Activated CD4-positive, alpha-beta T cell treated with anti-CD3 and anti-CD28 coated beads, Interleukin-2, amount 10 ng/mL, durations not matched to agents 7 days and 5 days (primary cell): ENCODE results near the gene KLHDC10. TPM values are rescaled to one million over a fixed set of nuclear protein-coding genes. Genes with fewer than 3 reads are reported as not detected.
"Not testable (repeated sequence)": the region's sequence is repeated elsewhere in the genome, so short reads cannot be mapped to it uniquely, and the experiment has no call there.

ENCODE experiments used
- CTCF ChIA-PET: fragments of 350-600 bp; sonication (Branson Sonifier 250); formaldehyde crosslinking; loops from one replicate; lab custom pipeline; 2021; ENCODE audit warnings: antibody characterized with exemption; lab: Charles Lee
- POLR2A ChIA-PET: fragments of 350-600 bp; sonication (Branson Sonifier 250); formaldehyde crosslinking; loops from one replicate; lab custom pipeline; 2021; ENCODE audit warnings: antibody characterized with exemption; lab: Charles Lee
- DNase-seq: peaks from one replicate; pipeline ENCODE4 v3.0.0-alpha.2; 2020
- H3K27ac Mint-ChIP-seq: one replicate; pipeline ENCODE4 v1.8.0; 2021; ENCODE audit warnings: mild to moderate bottlenecking, moderate library complexity, mixed read lengths
- H3K27me3 Mint-ChIP-seq: one replicate; pipeline ENCODE4 v1.8.0; 2021; ENCODE audit warnings: mixed read lengths
- H3K36me3 Mint-ChIP-seq: one replicate; pipeline ENCODE4 v1.8.0; 2021; ENCODE audit warnings: low read depth, mixed read lengths
- H3K4me1 Mint-ChIP-seq: one replicate; pipeline ENCODE4 v1.8.0; 2021; ENCODE audit warnings: mixed read lengths
- H3K4me3 Mint-ChIP-seq: one replicate; pipeline ENCODE4 v1.8.0; 2021; ENCODE audit warnings: mild to moderate bottlenecking, moderate library complexity, mixed read lengths
- H3K9me3 Mint-ChIP-seq: one replicate; pipeline ENCODE4 v1.8.0; 2021; ENCODE audit warnings: mixed read lengths
- total RNA-seq, 2 experiments: library from RNA; stranded (reverse); gene quantifications; one replicate each; pipeline ENCODE4 v1.2.3, GENCODE V29; 2021

Gene KLHDC10
- total RNA-seq, 2 experiments from 2014 or later: 14.6 to 16.7 TPM

DNA sequence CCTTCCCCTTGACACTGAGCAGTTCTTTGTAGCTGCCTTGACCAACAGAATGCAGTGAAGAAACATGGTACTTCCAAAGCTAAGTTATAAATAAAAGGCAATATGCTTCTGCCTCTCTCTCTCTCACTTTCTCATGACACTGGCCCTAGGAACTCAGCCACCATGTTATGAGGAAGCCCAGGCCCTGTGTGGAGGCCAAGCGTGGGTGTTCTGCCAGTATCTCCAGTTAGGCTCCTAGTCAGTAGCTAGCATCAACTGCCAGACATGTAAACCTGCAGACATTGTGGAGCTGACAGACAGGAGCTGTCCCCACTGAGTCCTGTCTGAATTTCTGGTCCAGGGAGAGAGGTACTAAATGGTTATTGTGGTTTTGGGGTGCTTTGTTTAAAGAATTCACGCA is 89.7 kb downstream of the KLHDC10 start:
- Mint-ChIP-seq H3K4me1 (no peaks in the 10 kb centered on the region), H3K27me3 (no peaks in the 10 kb centered on the region), H3K27ac (no peak overlapping the region), H3K9me3 (peaks cover 2% of the 10 kb centered on the region), H3K36me3 (peaks cover 54% of the 10 kb centered on the region), H3K4me3 (no peak overlapping the region)
- CTCF ChIA-PET: interaction anchor here (1.0 to 1.1 kb wide), 2 partner anchors 17 to 22 kb away, joined by 3 to 4 read pairs; no protein-coding TSS in a partner anchor
- no peak for DNase-seq
- POLR2A ChIA-PET: no interaction called here

DNA sequence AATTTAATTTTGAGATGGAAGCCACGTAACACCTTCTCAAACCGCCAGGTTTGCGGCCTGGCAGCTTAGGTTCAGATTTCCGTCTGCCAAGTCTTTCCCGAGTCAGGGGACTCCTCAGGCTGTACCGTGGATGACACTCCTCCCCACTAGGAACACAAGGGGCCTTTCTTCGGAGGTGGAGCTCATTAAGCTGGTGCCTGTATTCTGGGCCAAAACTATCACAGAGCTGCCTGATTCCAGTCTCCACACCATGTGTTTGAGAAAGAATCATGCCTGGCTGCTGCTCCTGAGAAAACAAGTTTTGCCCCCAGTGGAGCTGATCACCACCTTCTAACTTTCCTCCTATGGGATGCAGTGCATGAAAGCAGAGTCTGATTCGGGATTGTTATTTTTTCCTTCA is 90.1 kb downstream of the KLHDC10 start:
- no peaks in the 10 kb centered on the region for H3K4me1 Mint-ChIP-seq
- no peaks in the 10 kb centered on the region for H3K27me3 Mint-ChIP-seq
- ChIA-PET POLR2A (no interaction called here), CTCF (interaction anchor here (1.0 to 1.1 kb wide), 3 partner anchors 18 to 37 kb away, joined by 3 to 4 read pairs (median 3); no protein-coding TSS in a partner anchor)
- H3K9me3 Mint-ChIP-seq: peaks cover 2% of the 10 kb centered on the region
- H3K4me3 Mint-ChIP-seq: no peak overlapping the region
- DNase-seq: no peak
- H3K27ac Mint-ChIP-seq: no peak overlapping the region
- H3K36me3 Mint-ChIP-seq: peaks cover 54% of the 10 kb centered on the region

DNA sequence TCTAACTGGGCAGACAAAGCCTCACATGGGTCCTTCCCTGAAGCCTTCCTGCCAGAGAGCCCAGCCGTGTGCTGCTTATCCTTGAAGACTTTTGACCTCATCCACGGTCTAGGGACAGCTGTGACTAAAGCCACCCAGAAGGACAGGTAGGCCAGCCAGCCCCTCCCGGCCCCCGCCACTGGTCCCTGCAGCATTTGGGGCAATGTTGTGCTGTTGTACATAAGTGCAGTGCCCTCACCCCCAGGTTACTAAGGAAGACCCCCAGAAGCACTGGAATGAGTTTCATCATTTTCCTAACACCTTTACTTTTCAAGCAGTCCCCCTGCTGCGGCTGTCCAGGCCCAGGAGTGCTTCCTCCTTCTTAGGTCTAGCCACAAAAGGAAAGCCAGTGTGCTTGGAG is 91.9 kb downstream of the KLHDC10 start:
- POLR2A ChIA-PET: no interaction called here
- Mint-ChIP-seq H3K36me3 (peaks cover 56% of the 10 kb centered on the region), H3K4me3 (no peak overlapping the region), H3K9me3 (no peaks in the 10 kb centered on the region), H3K27ac (no peak overlapping the region), H3K27me3 (no peaks in the 10 kb centered on the region), H3K4me1 (no peaks in the 10 kb centered on the region)
- DNase-seq: no peak
- CTCF ChIA-PET: no interaction called here

GRCh38 chr7:130174237-130174959 is 104.1 kb downstream of the KLHDC10 start:
- DNase-seq: no peak
- Mint-ChIP-seq H3K4me3 (no peak overlapping the region), H3K27ac (no peak overlapping the region), H3K27me3 (no peaks in the 10 kb centered on the region), H3K36me3 (peaks cover 39% of the 10 kb centered on the region), H3K4me1 (no peaks in the 10 kb centered on the region), H3K9me3 (no peaks in the 10 kb centered on the region)
- POLR2A ChIA-PET: no interaction called here
- CTCF ChIA-PET: no interaction called here

DNA sequence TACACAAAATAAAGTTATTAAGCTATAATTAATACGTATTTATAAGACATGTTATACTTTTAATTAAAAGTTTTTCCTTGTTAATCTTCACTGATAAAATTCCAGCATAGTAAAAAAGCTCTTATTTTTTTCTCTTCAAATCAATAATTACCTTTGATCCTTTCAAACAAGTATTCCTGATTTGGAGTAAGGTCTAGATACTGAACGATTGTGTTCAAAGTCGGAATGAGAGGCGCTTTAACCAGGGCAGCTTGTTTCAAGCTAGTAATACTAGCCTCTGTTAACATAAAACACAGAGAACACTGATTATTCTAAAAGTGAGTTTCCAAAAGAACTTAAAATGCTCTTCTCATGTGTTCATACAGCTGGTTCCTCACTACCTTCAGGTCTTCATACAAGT is 107.9 kb downstream of the KLHDC10 start:
- Mint-ChIP-seq H3K4me1 (peaks cover 9% of the 10 kb centered on the region), H3K9me3 (no peaks in the 10 kb centered on the region), H3K4me3 (no peak overlapping the region), H3K27me3 (no peaks in the 10 kb centered on the region), H3K36me3 (peaks cover 47% of the 10 kb centered on the region), H3K27ac (no peak overlapping the region)
- ChIA-PET CTCF (no interaction called here), POLR2A (no interaction called here)
- no peak for DNase-seq

GRCh38 chr7:130179631-130180030 is 109.3 kb downstream of the KLHDC10 start:
- peaks cover 13% of the 10 kb centered on the region for H3K4me1 Mint-ChIP-seq
- H3K36me3 Mint-ChIP-seq: peaks cover 44% of the 10 kb centered on the region
- H3K9me3 Mint-ChIP-seq: no peaks in the 10 kb centered on the region
- H3K27me3 Mint-ChIP-seq: no peaks in the 10 kb centered on the region
- H3K4me3 Mint-ChIP-seq: no peak overlapping the region
- H3K27ac Mint-ChIP-seq: no peak overlapping the region
- ChIA-PET POLR2A (no interaction called here), CTCF (interaction anchor here (0.6 kb wide), 1 partner anchor 12 kb away, joined by 3 read pairs; no protein-coding TSS in a partner anchor)
- DNase-seq: no peak

GRCh38 chr7:130180571-130181262 is 110.4 kb downstream of the KLHDC10 start:
- H3K27ac Mint-ChIP-seq: no peak overlapping the region
- DNase-seq: no peak
- ChIA-PET POLR2A (no interaction called here), CTCF (no interaction called here)
- H3K4me3 Mint-ChIP-seq: no peak overlapping the region
- no peaks in the 10 kb centered on the region for H3K27me3 Mint-ChIP-seq
- peaks cover 49% of the 10 kb centered on the region for H3K36me3 Mint-ChIP-seq
- H3K9me3 Mint-ChIP-seq: no peaks in the 10 kb centered on the region
- peaks cover 13% of the 10 kb centered on the region for H3K4me1 Mint-ChIP-seq

DNA sequence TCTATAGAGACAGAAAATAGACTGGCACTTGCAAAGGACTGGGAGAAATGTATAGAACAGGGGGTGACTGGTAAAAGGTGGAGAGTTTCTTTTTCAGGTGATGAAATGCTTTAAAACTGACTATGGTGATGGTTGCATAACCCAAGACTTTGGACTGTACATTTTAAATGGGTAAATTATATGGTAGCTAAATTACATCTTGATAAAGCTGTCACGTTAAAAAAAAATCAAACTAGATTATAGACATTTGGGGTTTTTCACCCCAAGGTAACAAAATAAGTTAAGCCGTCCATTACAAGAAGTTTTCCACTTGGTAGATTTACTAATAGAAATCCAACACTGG is 110.9 kb downstream of the KLHDC10 start:
- Mint-ChIP-seq H3K36me3 (peaks cover 49% of the 10 kb centered on the region), H3K27ac (no peak overlapping the region), H3K4me1 (peaks cover 13% of the 10 kb centered on the region), H3K4me3 (no peak overlapping the region), H3K9me3 (no peaks in the 10 kb centered on the region), H3K27me3 (no peaks in the 10 kb centered on the region)
- no peak for DNase-seq
- CTCF ChIA-PET: interaction anchor here (0.6 kb wide), 1 partner anchor 748 kb away, joined by 4 read pairs; no protein-coding TSS in a partner anchor
- POLR2A ChIA-PET: no interaction called here

- Mint-ChIP-seq H3K4me3 (no peak overlapping the region), H3K36me3 (peaks cover 47% of the 10 kb centered on the region), H3K27me3 (no peaks in the 10 kb centered on the region), H3K9me3 (no peaks in the 10 kb centered on the region), H3K4me1 (peaks cover 13% of the 10 kb centered on the region), H3K27ac (no peak overlapping the region)
- CTCF ChIA-PET: interaction anchor here (1.4 kb wide), 1 partner anchor 12 kb away, joined by 3 read pairs; no protein-coding TSS in a partner anchor
- no peak for DNase-seq
- POLR2A ChIA-PET: interaction anchor here (0.6 kb wide), 1 partner anchor 19 kb away, joined by 6 read pairs; no protein-coding TSS in a partner anchor
Observed at GRCh38 chr7:130182990-130183389, 112.7 kb downstream of the KLHDC10 start.

- Mint-ChIP-seq H3K4me1 (peaks cover 13% of the 10 kb centered on the region), H3K36me3 (peaks cover 45% of the 10 kb centered on the region)
- DNase-seq, POLR2A ChIA-PET, CTCF ChIA-PET, H3K4me3 Mint-ChIP-seq, H3K27me3 Mint-ChIP-seq, H3K9me3 Mint-ChIP-seq, H3K27ac Mint-ChIP-seq: not testable (repeated sequence)
Observed at GRCh38 chr7:130184349-130184748, 114.0 kb downstream of the KLHDC10 start.

Other genes with a start within 250 kb of the KLHDC10 start
- gene UBE2H, start 117.6 kb upstream of the KLHDC10 start, total RNA-seq: 10 to 100 TPM; 34.9 to 40.3 TPM
- 10 to 100 TPM; 19.4 to 20.2 TPM for gene ZC3HC1, start 19.2 kb upstream of the KLHDC10 start, total RNA-seq
- gene TMEM209, start 134.9 kb downstream of the KLHDC10 start, total RNA-seq: 10 to 100 TPM; 41.6 to 46.6 TPM
- not detected for gene SSMEM1, start 137.3 kb downstream of the KLHDC10 start, total RNA-seq
- not detected for gene CPA2, start 196.3 kb downstream of the KLHDC10 start, total RNA-seq
- not detected for gene CPA4, start 222.6 kb downstream of the KLHDC10 start, total RNA-seq